Adrenal gland (tissue), 5 donors: Measurements from ENCODE around the gene TRAF3IP3.

Source experiments
- CTCF ChIP-seq, 6 experiments: fragments of 450-650 bp in 4 of 6; fragments of 200-600 bp in 2 of 6; sonication (generic) in 1 of 6; IDR thresholded peaks; 1 replicate in 5 of 6; 2 replicates in 1 of 6; pipeline versions ENCODE4 v1.5.1 to v1.8.0; 2016 to 2021; ENCODE audit warnings: antibody characterized with exemption in 6 of 6, mild to moderate bottlenecking in 2 of 6, moderate library complexity in 1 of 6
- POLR2A ChIP-seq, 2 donors: fragments of 450-650 bp; IDR thresholded peaks; one replicate each; pipeline ENCODE4 v1.6.1; 2017; ENCODE audit warnings: antibody characterized with exemption in 2 of 2, mild to moderate bottlenecking in 2 of 2, moderate library complexity in 1 of 2
- donor health status: DM: no; HTN: no; CAD: no.

DNA sequence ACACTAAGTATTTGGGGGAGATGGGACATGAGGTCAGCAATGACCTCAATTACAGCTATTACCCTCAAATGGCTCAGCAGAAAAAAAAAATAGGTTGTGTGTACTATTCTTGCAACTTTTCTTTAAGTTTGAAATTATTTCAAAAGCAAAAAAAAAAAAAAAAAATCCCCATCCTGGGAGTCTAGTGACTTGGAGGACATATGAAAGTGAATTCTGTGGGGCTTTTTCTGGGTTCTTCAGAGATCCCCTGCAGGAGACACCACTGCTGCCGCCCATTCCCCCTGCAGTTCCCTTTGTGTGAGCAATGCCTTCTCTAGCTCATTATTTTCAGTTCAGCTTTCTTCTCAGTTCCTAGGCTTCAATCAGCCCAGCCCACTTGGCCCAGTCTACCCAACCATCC is 34.5 kb upstream of the TRAF3IP3 start:
- TF ChIP-seq CTCF (IDR thresholded peaks at IDR 0.05) = no peak
- no peak for TF ChIP-seq POLR2A (IDR thresholded peaks at IDR 0.05)
